ENCODE results near the gene ARGLU1. TPM values are rescaled to one million over a fixed set of nuclear protein-coding genes. Genes with fewer than 3 reads are reported as not detected.

Gene ARGLU1
- total RNA-seq, 1 donor from 2014 or later: 112 TPM

- ATAC-seq (ENCODE audit: low read depth): peak; percentile 49
- Mint-ChIP-seq H3K27ac (no peak overlapping the region), H3K36me3 (ENCODE audit: low read depth) (no peaks in the 10 kb centered on the region), H3K9me3 (no peaks in the 10 kb centered on the region), H3K4me1 (peaks cover 23% of the 10 kb centered on the region), H3K4me3 (peak overlapping the region; percentile 4), H3K27me3 (peaks cover 58% of the 10 kb centered on the region)
- POLR2A ChIA-PET: no interaction called here
- CTCF ChIA-PET: no interaction called here
- intact Hi-C loops (cut with micrococcal nuclease): loop anchor here (2.0 kb wide), 1 partner anchor 39 kb away; no protein-coding TSS in a partner anchor
- TF ChIP-seq, protein P1, sequence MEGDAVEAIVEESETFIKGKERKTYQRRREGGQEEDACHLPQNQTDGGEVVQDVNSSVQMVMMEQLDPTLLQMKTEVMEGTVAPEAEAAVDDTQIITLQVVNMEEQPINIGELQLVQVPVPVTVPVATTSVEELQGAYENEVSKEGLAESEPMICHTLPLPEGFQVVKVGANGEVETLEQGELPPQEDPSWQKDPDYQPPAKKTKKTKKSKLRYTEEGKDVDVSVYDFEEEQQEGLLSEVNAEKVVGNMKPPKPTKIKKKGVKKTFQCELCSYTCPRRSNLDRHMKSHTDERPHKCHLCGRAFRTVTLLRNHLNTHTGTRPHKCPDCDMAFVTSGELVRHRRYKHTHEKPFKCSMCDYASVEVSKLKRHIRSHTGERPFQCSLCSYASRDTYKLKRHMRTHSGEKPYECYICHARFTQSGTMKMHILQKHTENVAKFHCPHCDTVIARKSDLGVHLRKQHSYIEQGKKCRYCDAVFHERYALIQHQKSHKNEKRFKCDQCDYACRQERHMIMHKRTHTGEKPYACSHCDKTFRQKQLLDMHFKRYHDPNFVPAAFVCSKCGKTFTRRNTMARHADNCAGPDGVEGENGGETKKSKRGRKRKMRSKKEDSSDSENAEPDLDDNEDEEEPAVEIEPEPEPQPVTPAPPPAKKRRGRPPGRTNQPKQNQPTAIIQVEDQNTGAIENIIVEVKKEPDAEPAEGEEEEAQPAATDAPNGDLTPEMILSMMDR (IDR thresholded peaks at IDR 0.05): no peak
- DNase-seq: no peak
These were observed 74.3 kb downstream of the ARGLU1 start for GRCh38 chr13:106493533-106494220.

- H3K27ac Mint-ChIP-seq: no peak overlapping the region
- no peak overlapping the region for H3K4me3 Mint-ChIP-seq
- POLR2A ChIA-PET: no interaction called here
- no peak for DNase-seq
- peaks cover 23% of the 10 kb centered on the region for H3K4me1 Mint-ChIP-seq
- CTCF ChIA-PET: no interaction called here
- intact Hi-C loops (cut with micrococcal nuclease): loop anchor here (2.0 kb wide), 1 partner anchor 40 kb away; no protein-coding TSS in a partner anchor
- H3K9me3 Mint-ChIP-seq: no peaks in the 10 kb centered on the region
- no peak for ATAC-seq (ENCODE audit: low read depth)
- peaks cover 51% of the 10 kb centered on the region for H3K27me3 Mint-ChIP-seq
- TF ChIP-seq, protein P1 (IDR thresholded peaks at IDR 0.05): no peak
- no peaks in the 10 kb centered on the region for H3K36me3 Mint-ChIP-seq (ENCODE audit: low read depth)
These were observed 75.1 kb downstream of the ARGLU1 start for GRCh38 chr13:106492588-106493475.

DNA sequence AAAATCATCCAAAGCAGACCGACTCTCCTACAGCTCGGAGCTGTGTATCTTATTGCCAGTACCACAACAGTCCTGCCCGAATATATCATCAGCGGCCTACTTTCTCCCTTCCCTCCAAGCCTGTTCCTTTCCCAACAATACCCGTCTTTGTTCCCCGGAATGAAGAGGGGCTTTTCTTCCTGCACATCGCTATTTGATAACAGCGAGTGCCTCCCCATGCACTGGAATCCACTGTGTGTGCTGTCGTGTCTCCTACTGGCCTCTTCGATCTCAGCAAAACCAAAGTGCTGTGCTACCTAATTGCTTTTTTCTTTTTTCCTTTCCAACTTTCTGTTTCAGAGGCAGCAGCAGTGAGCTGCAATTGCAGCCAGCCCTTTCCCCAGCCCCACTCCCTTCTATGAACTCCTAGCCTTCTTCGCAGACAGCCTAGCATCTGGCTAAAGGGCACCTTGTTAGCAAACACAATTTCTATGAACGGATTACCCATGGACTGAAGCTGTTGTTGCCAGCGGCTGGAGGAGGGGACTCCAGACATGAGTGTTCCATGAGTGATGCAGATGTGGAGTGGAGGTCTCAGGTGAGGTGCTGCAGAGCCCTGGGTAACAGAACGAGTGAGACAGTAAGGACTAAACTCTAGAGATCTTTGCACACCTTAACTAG lies 75.9 kb downstream of the ARGLU1 start:
- ChIA-PET POLR2A (no interaction called here), CTCF (no interaction called here)
- H3K27ac Mint-ChIP-seq: no peak overlapping the region
- intact Hi-C loops (cut with micrococcal nuclease): loop anchor here (2.0 kb wide), 1 partner anchor 41 kb away; no protein-coding TSS in a partner anchor
- no peaks in the 10 kb centered on the region for H3K36me3 Mint-ChIP-seq (ENCODE audit: low read depth)
- DNase-seq (no peak), ATAC-seq (ENCODE audit: low read depth) (no peak)
- H3K27me3 Mint-ChIP-seq: peaks cover 47% of the 10 kb centered on the region
- TF ChIP-seq, protein P1 (IDR thresholded peaks at IDR 0.05): no peak
- H3K4me3 Mint-ChIP-seq: no peak overlapping the region
- peaks cover 23% of the 10 kb centered on the region for H3K4me1 Mint-ChIP-seq
- no peaks in the 10 kb centered on the region for H3K9me3 Mint-ChIP-seq

Other genes starting within 250 kb of the ARGLU1 start
- 0.27 and 0.31 TPM in 2 replicates for gene EFNB2, start 32.5 kb downstream of the ARGLU1 start, total RNA-seq

All from activated B cell treated with CpG ODN at 0.5 μM for 24 hours (primary cell).